MCF 10A (cell line): ENCODE results near the gene RNGTT. TPM values are rescaled to one million over a fixed set of nuclear protein-coding genes. Genes with fewer than 3 reads are reported as not detected.

Source experiments
- BruUV-seq: library from RNA; stranded (reverse); fragments of 400-500 nt; replicated peaks from 2 replicates; lab custom pipeline; 2021; lab: Mats Ljungman, UMichigan
- CTCF ChIA-PET: fragments of 300-600 bp; sonication (Branson Sonifier 250); formaldehyde crosslinking; extraction: SDS; loops from one replicate; lab custom pipeline; 2021; ENCODE audit warnings: antibody characterized with exemption, inconsistent platforms; lab: Yijun Ruan, JAX
- POLR2A ChIA-PET: fragments of 300-600, 350-650 bp; sonication (Branson Sonifier 250); formaldehyde crosslinking; extraction: SDS; loops from one replicate; lab custom pipeline; 2020; ENCODE audit warnings: antibody characterized with exemption, inconsistent platforms; lab: Yijun Ruan, JAX
- DNase-seq: peaks from one replicate; pipeline ENCODE4 v3.0.0-alpha.2; 2018; ENCODE audit not compliant: unreplicated experiment
- H3K27ac Mint-ChIP-seq: one replicate; pipeline ENCODE4 v1.8.0; 2022; ENCODE audit warnings: mild to moderate bottlenecking, low read depth, mixed read lengths; ENCODE audit not compliant: unreplicated experiment
- H3K27me3 Mint-ChIP-seq: one replicate; pipeline ENCODE4 v1.8.0; 2022; ENCODE audit warnings: mixed read lengths; ENCODE audit not compliant: insufficient read depth, unreplicated experiment
- H3K36me3 Mint-ChIP-seq: one replicate; pipeline ENCODE4 v1.8.0; 2022; ENCODE audit warnings: mild to moderate bottlenecking, moderate library complexity, mixed read lengths; ENCODE audit not compliant: insufficient read depth, unreplicated experiment
- H3K4me1 Mint-ChIP-seq: one replicate; pipeline ENCODE4 v1.8.0; 2022; ENCODE audit warnings: mixed read lengths; ENCODE audit not compliant: insufficient read depth, unreplicated experiment
- H3K4me3 Mint-ChIP-seq: one replicate; pipeline ENCODE4 v1.8.0; 2022; ENCODE audit warnings: mild to moderate bottlenecking, moderate library complexity, mixed read lengths; ENCODE audit not compliant: unreplicated experiment
- H3K9me3 Mint-ChIP-seq: one replicate; pipeline ENCODE4 v1.8.0; 2022; ENCODE audit warnings: mixed read lengths; ENCODE audit not compliant: unreplicated experiment
- CTCF ChIP-seq: fragments of 200-600 bp; IDR thresholded peaks from one replicate; pipeline ENCODE4 v1.8.0; 2022; ENCODE audit warnings: antibody characterized with exemption, mild to moderate bottlenecking; ENCODE audit not compliant: unreplicated experiment
- intact Hi-C: fragments of 100-400 bp; cut with micrococcal nuclease; formaldehyde crosslinking; loops from 2 replicates; pipeline ENCODE4 v1.14.1; 2022
- total RNA-seq: library from RNA; stranded (reverse); gene quantifications from 2 replicates; pipeline ENCODE4 v1.2.3, GENCODE V29; 2022

The RNGTT gene
- total RNA-seq, 1 experiment from 2014 or later = 14.6 TPM

GRCh38 chr6:88575536-88575935 is 387.9 kb downstream of the RNGTT start:
- Mint-ChIP-seq H3K4me3 (no peak overlapping the region), H3K4me1 (no peaks in the 10 kb centered on the region), H3K27ac (no peak overlapping the region), H3K36me3 (peaks cover 6% of the 10 kb centered on the region), H3K27me3 (peaks cover 26% of the 10 kb centered on the region), H3K9me3 (no peaks in the 10 kb centered on the region)
- ChIA-PET CTCF (interaction anchor here (0.5 to 0.6 kb wide), 4 partner anchors 53 to 383 kb away, joined by 3 to 5 read pairs (median 3); no protein-coding TSS in a partner anchor), POLR2A (no interaction called here)
- no peak for DNase-seq
- no peak for TF ChIP-seq CTCF
- intact Hi-C loops = no loop called here
- no TSS peak for BruUV-seq

- no peak for TF ChIP-seq CTCF
- peaks cover 17% of the 10 kb centered on the region for H3K27me3 Mint-ChIP-seq
- peaks cover 6% of the 10 kb centered on the region for H3K36me3 Mint-ChIP-seq
- H3K9me3 Mint-ChIP-seq = no peaks in the 10 kb centered on the region
- no peak overlapping the region for H3K4me3 Mint-ChIP-seq
- H3K27ac Mint-ChIP-seq = no peak overlapping the region
- CTCF ChIA-PET = interaction anchor here (0.6 kb wide), 1 partner anchor 523 kb away, joined by 3 read pairs; no protein-coding TSS in a partner anchor
- no peaks in the 10 kb centered on the region for H3K4me1 Mint-ChIP-seq
- no TSS peak for BruUV-seq
- intact Hi-C loops = no loop called here
- no peak for DNase-seq
- POLR2A ChIA-PET = interaction anchor here (0.5 to 0.6 kb wide), 2 partner anchors 76 to 113 kb away, joined by 3 to 4 read pairs; no protein-coding TSS in a partner anchor
These were observed 388.8 kb downstream of the RNGTT start for GRCh38 chr6:88574651-88575050.

- Mint-ChIP-seq H3K36me3 (peaks cover 1% of the 10 kb centered on the region), H3K27ac (no peak overlapping the region), H3K9me3 (no peaks in the 10 kb centered on the region), H3K4me3 (no peak overlapping the region), H3K27me3 (peaks cover 11% of the 10 kb centered on the region), H3K4me1 (no peaks in the 10 kb centered on the region)
- BruUV-seq = no TSS peak
- no peak for TF ChIP-seq CTCF
- POLR2A ChIA-PET = interaction anchor here (0.5 to 0.6 kb wide), 2 partner anchors 76 to 113 kb away, joined by 3 to 4 read pairs; no protein-coding TSS in a partner anchor
- DNase-seq = no peak
- intact Hi-C loops = no loop called here
- CTCF ChIA-PET = interaction anchor here (0.6 kb wide), 1 partner anchor 524 kb away, joined by 3 read pairs; no protein-coding TSS in a partner anchor
These were observed 389.4 kb downstream of the RNGTT start for GRCh38 chr6:88574031-88574430.

GRCh38 chr6:88573561-88573960 is 389.9 kb downstream of the RNGTT start:
- intact Hi-C loops = no loop called here
- no peak overlapping the region for H3K27ac Mint-ChIP-seq
- H3K36me3 Mint-ChIP-seq = no peaks in the 10 kb centered on the region
- CTCF ChIA-PET = no interaction called here
- no peak for TF ChIP-seq CTCF
- POLR2A ChIA-PET = no interaction called here
- BruUV-seq = no TSS peak
- H3K27me3 Mint-ChIP-seq = peaks cover 6% of the 10 kb centered on the region
- no peak overlapping the region for H3K4me3 Mint-ChIP-seq
- no peaks in the 10 kb centered on the region for H3K4me1 Mint-ChIP-seq
- no peak for DNase-seq
- H3K9me3 Mint-ChIP-seq = no peaks in the 10 kb centered on the region
